Renal pelvis (tissue), 4 donors: ENCODE measurements around the gene COA1. TPM values are rescaled to one million over a fixed set of nuclear protein-coding genes. Genes with fewer than 3 reads are reported as not detected.
A peak's percentile ranks its signal among the peaks of the same experiment; 100 is the strongest.

Experiments
- DNase-seq: peaks from one replicate; pipeline ENCODE4 v3.0.0-alpha.2; 2013
- polyA plus RNA-seq, 3 donors: library from polyadenylated mRNA; unstranded; fragments of 120-200 nt; gene quantifications; one replicate each; pipeline ENCODE4 v1.2.1, GENCODE V29; 2013; ENCODE audit not compliant: insufficient read length in 3 of 3

The COA1 gene
- polyA plus RNA-seq, 3 donors: 70.2 to 90.1 (median 83.0) TPM

DNA sequence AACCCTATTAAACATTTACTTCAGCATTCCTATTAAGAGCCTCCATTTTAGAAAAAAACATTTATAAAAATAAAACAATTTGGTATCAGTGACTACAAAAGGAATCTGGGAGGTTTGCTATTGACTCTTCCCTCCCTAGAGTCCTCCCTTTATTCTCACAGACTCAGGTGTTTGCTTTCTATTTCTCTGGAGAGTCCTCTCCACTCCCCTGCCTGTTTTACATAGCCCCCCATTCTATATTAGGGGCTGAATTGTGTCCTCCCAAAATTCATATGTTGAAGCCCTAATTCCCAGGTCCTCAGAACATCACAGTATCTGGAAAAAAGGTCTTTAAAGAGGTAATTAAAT, 69.8 kb downstream of the COA1 start:
- no peak for DNase-seq

DNA sequence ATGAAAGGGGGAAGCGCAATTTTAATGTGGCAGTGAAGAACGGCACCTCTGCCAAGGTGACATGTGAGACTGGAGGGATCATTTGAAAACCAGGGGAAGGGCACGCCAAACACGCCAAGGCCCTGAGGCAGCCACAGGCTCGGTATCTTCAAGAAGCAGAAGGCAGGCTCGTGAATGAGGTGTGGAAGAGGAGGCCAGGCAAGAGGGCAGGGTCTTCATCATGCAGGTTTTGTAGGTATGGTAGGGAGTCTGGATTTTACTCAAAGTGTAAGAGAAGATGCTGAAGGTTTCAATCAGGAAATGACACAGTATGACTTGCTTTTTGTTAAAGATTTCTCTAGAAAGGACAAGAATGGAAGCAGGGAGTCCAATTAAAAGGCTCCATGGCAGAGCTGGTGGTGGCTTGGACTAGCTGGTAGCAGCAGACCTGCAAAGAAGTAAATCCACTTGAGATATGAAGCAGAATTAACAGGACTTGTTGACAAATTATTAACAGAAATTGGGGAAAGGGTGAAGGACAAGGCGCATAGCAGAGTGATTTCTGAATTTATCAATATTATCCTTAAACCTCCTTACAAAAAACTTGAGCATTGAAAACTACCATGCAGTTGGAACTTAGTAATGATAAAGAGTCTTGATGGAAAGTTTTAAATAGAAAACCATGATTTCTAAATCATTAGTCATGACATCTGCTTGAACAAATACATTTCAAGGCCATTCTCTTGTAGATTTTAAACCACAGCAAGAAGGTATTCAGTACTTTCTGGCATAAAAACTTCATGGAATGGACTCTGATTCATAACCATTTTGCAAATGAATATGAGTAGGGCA, 70.4 kb downstream of the COA1 start:
- no peak for DNase-seq

DNA sequence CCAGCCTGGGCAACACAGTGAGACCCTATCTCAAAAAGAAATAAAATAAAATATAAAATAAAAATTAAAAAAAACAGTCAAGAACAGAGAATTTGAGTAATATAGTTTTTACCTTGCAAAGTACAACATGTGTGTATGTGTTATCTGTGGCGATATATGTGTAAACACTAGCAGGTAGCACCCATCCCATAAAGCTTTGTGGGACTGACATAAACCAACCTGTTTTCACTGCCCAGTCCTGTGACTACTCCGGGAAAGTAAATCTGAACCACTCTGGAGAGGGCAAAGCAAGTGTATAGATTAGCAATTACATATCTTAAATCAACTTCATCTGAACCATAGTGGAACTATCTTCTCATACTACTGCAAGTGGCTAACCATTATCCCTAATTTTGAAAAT, 72.3 kb downstream of the COA1 start:
- no peak for DNase-seq

DNA sequence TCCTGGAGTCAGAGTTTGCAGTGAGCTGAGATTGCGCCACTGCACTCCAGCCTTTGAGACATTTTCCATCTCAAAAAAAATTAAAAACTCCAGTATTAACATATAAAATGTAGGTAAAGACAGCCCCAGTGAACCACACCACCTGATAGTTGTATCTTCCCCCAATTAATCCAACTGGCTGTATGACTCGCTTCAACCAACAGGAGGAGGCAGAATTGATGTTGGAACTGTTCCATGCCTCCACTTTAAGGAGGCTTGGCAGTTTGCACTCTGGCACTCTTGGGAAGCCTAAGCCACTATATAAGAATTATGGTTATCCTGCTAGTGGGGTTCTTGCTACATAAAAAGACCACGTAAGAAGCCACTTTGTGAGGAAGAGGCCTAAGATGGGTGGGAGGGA, 73.7 kb downstream of the COA1 start:
- DNase-seq: no peak

DNA sequence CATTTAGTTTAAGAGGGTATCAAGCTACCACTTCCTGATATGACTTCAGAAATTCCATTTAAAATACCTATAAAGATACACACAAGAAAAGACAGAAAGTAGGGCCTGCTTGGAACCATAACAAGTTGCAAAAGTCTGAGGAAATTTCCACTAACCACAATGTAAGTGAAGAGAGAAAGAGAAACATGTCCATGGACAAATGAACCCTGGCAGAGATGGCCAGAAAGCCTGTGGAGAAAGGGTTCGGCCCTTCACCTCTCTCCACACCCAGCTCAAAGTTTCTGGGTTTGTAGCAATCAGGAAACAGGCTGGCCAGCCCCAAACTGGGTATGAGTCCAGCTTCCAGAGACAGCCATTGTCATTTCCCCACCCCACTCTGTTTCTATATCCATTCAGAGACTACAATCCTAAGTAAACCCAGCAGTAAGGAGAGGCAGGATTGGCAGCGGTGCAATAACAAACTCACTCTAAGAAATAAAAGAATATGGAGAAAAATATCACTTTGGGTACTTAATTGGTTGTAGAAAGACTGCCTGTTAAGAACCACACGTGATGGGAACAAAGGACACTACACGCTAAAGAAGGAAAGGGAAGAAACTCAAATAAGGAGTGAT, 75.3 kb downstream of the COA1 start:
- no peak for DNase-seq

DNA sequence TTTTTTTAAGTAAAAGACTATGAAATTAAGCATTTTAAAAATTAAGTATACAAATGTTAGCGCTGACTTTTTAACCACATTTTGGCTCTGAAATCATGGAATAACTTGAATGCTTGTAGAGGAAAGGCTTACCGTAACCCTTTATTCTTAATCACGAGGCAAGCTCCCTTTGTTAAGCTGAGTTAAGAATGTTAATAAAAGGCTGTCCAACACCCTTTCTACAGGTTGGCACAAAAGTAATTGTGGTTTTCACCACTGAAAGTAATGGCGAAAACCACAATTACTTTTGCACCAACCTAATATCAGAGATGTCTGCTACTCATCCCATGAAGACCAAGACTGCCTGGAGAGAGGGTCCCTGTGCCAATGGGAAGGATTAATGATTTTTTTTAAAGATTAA, 75.9 kb downstream of the COA1 start:
- DNase-seq: no peak

DNA sequence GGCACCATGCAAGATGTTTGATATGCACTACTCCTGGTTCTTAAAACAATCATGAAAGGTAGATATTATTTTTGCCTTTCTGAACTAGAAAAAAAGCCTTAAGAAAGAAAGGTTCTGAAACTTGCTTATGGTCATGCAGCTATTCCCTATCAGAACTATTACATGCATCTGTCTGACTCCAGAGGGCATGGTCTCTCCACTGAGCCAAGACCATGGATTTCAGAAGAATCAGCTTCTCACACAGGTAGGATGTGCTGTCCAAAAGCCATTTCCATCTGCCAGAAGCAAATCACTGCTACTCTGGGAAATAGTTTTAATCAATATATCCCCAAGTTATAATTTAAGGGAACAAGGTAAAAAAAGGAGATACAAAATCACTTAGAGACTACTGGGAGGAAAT, 77.0 kb downstream of the COA1 start:
- no peak for DNase-seq

DNA sequence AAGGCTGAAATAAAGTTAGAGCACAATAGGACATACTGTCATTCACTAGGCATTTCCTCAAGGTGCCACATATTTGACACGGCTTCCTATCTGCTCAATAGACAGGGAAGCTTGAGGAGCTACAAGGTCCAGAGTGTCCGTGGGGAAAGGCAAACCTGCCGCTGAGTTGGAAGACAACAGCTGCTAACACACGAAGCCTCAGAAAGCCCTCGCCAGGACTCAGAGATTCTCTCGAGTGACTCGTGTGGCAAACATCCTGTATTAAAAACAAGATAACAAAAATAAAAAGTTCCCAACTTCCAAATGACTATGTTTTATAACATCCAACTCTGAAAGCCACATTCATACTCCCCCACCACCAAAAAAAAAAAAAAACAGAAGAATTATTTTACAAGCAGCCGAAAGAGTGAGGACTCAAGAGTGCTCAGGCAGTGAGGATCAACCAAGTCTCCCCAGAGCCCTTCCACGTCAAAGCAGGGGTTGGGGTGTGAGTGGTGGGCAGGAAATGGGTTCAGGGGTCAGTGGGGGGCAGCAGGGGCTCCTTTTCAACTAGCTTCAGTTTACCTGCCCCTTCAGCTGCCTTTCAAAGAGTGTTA, 78.8 kb downstream of the COA1 start:
- DNase-seq: no peak

DNA sequence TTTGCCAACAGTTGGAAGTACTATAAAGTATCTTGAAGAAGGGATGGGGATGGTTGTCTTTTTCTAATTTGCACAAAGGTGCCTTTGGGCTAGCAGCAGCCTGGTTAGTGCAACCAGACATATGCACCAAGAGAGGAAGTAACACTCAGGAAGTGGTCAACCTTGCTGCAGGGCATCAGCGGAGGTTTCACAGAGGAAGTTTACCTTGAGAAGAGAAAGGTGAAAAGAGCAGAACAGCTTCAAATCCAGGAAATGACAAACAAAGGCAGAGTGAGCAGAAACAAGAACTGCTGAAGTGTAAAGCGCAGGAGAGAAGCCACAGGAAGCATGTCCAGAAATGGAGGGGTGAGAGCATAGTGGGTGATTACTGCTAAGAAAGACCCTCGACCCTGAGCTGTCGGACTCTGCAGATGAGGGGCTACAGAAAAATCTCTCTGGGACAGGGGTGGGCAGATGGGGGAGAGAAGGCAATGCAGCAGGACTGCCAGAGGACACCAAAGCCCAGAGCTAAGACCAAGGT, 79.5 kb downstream of the COA1 start:
- DNase-seq: no peak

DNA sequence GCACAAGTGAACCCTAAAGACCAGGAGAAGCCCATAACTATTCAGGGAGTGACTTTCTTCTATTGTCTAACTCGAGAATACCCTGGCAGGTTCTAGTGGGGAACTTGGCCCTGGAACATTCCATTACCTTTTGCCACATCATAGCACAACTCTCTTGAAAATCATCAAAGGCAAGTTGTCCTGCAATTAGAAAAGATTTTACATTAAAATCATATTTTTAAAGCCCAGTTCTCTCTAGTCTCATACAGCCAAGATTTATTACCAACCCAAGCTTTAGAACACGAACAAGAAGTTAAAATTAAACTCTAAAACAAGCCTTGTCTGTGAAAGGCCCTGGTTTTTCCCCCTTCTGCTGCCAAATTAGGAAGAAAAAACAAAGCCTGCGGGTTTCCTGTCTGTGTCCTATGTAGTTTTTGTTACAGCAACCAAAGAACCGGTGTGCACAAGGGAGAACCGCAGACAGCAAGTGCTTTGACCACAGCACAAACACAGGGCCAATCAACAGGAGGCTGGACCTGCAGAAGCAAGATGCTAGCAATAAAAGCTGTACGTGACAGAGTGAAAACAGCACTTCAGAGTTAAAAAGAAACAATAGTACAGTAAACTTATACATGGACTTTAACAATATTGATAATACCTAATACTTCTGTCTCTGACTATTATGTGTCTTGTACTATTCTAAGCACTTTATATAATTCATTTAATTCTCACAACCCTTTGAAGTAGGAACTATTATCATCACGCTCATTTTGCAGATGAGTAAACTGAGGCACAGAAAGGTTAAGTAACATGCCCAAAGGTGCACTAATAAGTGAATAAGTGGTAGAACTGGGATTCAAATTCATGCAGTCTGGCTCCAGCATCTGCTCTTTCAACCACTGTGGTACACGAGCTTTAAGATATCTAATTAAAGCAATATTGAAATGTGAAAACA, 80.6 kb downstream of the COA1 start:
- DNase-seq: no peak

DNA sequence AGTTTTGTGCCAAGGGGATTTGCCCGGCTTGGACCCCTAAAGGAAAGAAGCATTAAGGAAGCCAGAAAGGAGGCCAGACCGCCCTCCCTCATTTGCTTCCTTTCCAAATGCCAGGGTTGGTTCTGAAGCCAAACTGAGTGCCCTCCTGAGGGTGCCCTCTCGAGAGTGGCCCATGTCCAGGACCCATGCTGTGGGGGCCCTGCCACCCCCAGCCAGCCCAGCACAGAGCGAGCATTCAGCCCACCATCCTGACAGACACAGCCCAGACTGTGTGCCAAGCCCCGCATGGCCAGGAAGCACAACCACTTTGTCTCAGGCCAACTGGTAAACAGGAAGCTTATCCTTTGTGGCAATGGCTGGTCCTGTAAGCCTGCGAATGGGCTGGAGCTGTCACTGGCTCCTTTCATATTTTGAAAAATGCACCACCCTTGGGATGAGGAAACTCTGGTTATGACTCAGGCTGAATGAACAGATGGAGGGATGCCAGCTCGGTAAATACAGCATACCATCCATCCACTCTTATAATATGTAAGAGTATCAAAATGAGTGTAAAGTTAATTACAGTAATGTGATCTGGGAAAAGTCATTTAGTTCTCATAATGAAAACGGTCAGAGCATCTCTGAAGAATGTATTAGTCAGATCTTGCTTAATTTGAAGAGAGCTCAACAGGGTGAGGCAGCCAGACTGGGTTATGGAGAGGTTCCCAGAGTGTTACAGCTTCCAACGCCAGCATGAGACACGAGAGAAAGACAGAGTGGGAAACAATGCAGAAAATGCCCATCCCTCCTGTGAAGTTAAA, 81.5 kb downstream of the COA1 start:
- no peak for DNase-seq

DNA sequence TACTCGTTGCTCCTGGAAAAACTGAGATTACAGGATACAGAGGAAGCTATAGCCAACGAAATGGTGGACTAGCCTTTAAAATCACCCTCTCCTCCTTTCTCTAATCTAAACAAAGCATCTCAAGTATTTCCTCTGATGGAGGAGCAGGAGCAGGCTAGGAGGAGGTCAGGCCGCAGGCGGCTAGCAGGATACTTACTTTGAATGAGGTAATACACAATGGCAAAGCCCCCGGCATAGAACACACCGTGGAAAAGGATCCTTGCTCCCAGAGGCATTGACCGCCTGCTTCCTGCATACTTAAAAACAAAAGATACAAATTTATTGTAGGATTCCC, 82.0 kb downstream of the COA1 start:
- DNase-seq: no peak

DNA sequence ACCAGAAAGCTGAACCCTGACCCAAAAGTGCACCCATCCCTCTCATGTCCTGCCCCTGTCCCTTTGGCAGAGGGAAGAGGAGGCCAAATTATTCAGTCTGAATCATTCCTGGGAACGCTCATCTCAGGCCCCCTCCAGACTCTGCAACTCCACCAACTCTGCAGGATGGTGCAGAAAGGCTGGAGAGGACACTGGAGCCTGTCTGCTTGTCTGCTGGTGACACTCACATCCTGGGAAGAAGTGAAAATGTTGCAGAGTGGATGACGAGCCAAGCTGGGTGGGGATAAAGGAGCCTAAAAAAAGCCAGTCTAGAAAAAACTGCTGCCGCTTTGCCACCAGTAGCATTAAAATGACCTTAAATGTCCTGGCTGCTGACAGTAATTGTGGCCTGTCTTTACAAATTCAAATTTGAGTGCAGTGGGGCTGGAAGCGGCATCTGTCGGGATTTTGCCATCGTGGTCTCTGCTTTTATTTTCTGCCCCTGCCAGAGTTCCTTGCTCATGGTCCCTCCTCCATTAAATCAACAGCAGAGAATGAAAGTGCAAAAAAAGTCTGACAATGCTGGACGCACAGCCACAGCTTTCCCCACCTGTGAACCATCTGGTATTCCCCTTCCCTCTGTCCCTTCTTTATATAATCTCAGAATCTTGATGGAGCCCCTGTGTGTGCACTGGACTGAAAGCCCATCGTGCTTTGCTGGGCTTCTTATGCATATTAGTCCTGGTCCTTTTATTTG, 82.6 kb downstream of the COA1 start:
- no peak for DNase-seq

DNA sequence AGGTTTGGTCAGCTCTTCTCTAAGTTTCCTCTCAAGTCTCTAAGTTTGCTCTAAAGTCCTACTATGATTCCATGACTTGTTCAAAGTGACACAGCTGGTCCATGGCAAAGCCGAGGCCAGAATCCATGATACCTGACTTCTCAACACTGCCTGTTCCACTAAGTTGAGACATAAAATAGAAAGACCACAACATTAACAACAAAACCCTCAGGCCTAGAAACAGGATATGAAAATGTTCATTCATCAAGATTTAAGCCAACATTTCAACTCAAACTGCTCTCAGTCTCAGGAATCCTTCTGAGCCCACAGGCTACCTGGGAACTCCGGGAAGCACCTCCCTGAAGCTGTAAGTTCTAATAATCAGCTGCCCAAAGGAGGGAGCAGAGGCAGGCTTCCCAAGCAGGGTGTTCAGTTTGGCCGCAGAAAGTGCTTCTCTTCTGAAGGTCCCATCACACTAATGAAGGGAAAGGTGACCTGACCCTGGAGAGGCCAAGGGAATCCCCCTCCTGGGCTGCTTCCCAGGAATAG, 83.6 kb downstream of the COA1 start:
- DNase-seq: no peak

DNA sequence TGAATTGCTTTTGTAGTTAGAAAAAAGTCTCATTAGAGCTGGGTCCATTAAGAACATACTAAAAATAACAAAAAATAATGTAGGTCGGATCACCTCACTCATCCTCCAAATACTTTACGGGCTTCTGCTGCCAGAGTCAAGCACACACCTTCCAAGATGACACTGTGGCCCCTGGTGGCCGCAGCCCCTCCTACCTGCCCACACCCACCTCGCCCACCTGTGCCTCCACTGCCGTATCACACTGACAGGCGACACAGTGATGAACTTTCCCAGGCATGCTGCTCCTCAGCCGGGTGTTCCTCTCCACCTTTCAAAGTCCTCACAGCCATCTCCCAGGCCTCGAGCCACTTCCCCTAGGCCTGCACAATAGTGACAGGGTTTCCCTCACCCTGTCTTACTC, 85.5 kb downstream of the COA1 start:
- no peak for DNase-seq

DNA sequence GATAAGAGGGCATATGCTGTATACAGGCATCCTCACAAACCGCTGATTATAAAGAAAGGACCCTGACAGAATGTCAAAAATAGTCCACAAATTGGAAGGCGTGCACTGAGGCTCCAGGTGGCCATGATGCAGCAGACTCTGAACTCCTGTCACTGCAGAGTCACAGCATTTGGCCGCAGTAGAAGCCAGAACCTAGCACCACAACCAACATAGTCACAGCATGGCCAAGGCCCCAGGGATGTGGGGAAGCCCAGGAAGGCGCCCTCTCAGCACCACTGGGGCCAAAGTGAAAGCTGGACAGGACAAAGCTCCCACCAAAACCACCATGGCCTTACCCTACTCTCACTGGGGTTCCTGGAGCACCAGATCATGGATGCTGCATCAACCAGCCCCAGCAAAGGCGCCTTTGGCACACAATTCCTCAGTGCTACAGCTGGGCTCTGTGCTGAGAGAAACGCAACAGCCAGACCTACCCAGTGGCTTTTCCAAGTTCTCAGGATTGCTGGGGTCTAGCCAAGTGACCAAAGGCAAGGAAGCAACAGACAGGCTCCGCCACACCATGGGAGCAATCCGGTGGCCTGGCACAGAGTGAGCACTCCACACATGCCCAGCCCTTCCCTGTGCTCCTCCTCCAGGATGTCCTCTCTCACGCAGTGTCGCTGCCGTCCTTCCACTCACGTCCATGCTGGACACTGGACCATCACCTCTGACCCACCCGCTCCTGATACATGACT, 86.3 kb downstream of the COA1 start:
- DNase-seq: no peak

DNA sequence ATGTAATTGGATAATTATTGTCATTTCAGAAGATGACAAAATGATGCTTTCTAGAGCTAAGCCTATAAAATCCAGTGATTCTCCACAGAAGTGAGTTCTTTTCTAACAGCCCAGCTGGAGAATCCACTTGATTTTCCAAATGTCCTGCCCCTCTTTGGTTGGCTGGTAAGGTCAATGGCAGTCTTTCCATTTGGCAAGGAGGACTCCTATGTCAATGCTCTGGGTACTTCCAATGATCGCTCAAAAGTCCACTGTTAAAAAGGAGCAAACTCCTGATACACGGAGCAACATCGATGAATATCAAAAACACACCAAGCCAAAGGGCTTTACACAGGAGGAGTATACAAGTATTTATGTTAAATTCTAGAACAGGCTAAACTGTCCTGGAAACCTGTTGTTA, 88.6 kb downstream of the COA1 start:
- no peak for DNase-seq

DNA sequence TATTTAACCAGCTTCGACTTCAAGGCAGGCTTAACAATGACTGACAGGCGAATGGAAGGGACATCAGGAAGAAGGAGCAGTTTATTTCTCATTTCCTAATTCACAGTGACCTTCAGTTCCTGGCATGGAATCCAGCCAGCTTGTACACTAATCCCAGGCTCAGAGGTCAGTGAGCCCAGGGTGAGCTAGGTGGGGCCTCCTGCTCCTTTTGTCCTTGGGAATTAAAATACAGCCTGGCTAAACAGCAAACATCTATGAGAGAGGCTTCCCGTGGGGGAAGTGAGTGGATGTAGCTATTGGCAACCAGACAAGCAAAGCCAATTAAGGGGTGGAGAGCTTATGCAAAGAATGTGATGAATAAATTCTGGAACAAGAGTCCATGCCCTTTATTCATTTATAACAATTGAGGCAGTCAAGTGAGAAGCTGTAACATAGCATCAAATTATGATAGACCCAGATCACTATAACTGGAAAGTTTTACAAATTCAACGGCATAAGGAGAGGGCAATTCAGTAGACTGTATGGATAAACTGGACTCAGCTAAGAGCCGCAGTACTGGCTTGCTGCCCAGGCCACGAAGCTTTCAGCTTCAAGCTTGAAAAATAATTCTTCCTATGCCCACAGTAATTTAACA, 89.3 kb downstream of the COA1 start:
- peak; percentile 72 for DNase-seq
